BJ (cell line): ENCODE data around the gene SYT15. TPM values are rescaled to one million over a fixed set of nuclear protein-coding genes. Genes with fewer than 3 reads are reported as not detected.

Experiments
- CTCF ChIA-PET: fragments of 350-600 bp; formaldehyde crosslinking; extraction: SDS; loops from one replicate; lab custom pipeline; 2021; ENCODE audit warnings: antibody characterized with exemption, inconsistent platforms; lab: Yijun Ruan, JAX
- POLR2A ChIA-PET: fragments of 300-600 bp; sonication (Branson Sonifier 250); formaldehyde crosslinking; extraction: SDS; loops from one replicate; lab custom pipeline; 2021; ENCODE audit warnings: antibody characterized with exemption; lab: Charles Lee
- DNase-seq: peaks from one replicate; pipeline ENCODE4 v3.0.0-alpha.2; 2011; ENCODE audit warnings: low read depth
- H3K27me3 ChIP-seq: 2 replicates; pipeline ENCODE4 v1.6.0; 2011; ENCODE audit warnings: low read length; ENCODE audit not compliant: control insufficient read depth, insufficient read depth
- H3K36me3 ChIP-seq: 2 replicates; pipeline ENCODE4 v1.5.1; 2011; ENCODE audit warnings: low read length; ENCODE audit not compliant: control insufficient read depth, insufficient read depth
- H3K4me3 ChIP-seq: 2 replicates; pipeline ENCODE4 v1.5.1; 2011; ENCODE audit warnings: low read depth, mild to moderate bottlenecking, control low read depth, low read length
- polyA plus RNA-seq: library from polyadenylated mRNA; depleted of rRNA; stranded (reverse); fragments of >200 nt; gene quantifications from 2 replicates; pipeline ENCODE4 v1.2.3, GENCODE V29; 2011
- TF ChIP-seq, protein P1 (sequence below): IDR thresholded peaks from 2 replicates; pipeline ENCODE4 v1.5.1; 2011; ENCODE audit warnings: low read depth, mild to moderate bottlenecking, control low read depth, inconsistent platforms, low read length, moderate library complexity; ENCODE audit not compliant: insufficient read depth

SYT15 gene
- polyA plus RNA-seq, 1 experiment, result 2.3 TPM

GRCh38 chr10:46557319-46558121, 21.4 kb upstream of the SYT15 start:
- DNase-seq, result no peak
- CTCF ChIA-PET, result interaction anchor here (2.6 kb wide), 1 partner anchor 11 kb away, joined by 18 read pairs; no protein-coding TSS in a partner anchor
- peaks cover 33% of the 10 kb centered on the region for H3K27me3 ChIP-seq

DNA sequence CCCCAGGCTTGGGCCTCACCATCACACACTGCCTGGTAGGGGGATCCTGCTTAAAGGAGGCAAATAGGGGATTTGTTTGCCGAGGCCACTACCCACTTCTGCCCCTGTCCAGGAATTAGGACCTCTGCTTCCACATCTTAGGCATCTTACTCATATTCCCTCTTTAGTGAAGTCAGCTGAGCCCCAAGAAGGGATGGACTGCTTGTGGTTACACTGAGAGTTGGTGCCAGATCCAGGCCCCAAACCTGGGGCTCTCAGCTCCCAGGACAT, 20.9 kb upstream of the SYT15 start:
- no peak overlapping the region for H3K4me3 ChIP-seq
- ChIA-PET POLR2A (no interaction called here), CTCF (interaction anchor here (0.5 to 2.6 kb wide), 2 partner anchors 11 to 40 kb away, joined by 3 to 18 read pairs; no protein-coding TSS in a partner anchor)
- TF ChIP-seq, protein P1, sequence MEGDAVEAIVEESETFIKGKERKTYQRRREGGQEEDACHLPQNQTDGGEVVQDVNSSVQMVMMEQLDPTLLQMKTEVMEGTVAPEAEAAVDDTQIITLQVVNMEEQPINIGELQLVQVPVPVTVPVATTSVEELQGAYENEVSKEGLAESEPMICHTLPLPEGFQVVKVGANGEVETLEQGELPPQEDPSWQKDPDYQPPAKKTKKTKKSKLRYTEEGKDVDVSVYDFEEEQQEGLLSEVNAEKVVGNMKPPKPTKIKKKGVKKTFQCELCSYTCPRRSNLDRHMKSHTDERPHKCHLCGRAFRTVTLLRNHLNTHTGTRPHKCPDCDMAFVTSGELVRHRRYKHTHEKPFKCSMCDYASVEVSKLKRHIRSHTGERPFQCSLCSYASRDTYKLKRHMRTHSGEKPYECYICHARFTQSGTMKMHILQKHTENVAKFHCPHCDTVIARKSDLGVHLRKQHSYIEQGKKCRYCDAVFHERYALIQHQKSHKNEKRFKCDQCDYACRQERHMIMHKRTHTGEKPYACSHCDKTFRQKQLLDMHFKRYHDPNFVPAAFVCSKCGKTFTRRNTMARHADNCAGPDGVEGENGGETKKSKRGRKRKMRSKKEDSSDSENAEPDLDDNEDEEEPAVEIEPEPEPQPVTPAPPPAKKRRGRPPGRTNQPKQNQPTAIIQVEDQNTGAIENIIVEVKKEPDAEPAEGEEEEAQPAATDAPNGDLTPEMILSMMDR, result no peak
- H3K27me3 ChIP-seq, result peaks cover 33% of the 10 kb centered on the region
- no peak for DNase-seq
- no peaks in the 10 kb centered on the region for H3K36me3 ChIP-seq

More at GRCh38 chr10:46557319-46558121, 21.4 kb upstream of the SYT15 start:
- POLR2A ChIA-PET, result no interaction called here
- TF ChIP-seq, protein P1, result no peak
- no peak overlapping the region for H3K4me3 ChIP-seq
- no peaks in the 10 kb centered on the region for H3K36me3 ChIP-seq

DNA sequence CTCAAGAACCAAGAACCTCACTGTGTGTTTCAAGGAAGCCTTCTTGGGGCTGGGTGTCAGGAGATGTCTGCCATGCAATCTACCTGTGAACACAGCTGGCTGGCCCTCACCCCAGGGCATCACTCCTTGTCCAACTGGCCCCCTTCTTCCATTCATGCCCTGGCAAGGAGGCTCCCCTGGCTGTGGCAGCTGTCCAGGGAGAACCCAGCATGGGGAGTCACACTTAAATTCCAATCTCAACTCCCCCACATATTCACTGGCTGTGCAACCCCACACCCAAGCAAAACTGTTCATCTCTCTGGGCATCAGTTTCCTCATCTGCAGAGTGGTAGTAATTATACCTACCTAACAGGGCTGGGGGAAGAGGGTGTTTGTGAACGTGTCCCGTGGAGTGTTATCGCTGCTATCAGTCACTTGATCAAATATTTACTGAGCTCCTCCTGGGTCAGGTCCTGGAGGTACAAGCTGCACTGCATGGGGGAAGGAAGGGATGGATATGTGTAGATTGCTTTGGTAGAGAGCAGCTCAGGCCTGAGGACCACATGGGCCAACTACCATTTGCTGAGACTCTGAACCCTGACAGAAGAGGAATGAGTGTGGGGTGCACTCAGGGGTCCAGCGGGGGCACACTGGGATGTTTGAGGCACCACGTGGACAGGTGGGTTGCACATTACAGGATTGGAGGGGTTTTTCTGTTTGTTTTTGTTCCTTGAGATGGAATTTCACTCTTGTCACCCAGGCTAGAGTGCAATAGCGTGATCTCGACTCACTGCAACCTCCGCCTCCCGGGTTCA, 20.3 kb upstream of the SYT15 start:
- Histone ChIP-seq H3K4me3 (no peak overlapping the region), H3K36me3 (no peaks in the 10 kb centered on the region), H3K27me3 (peaks cover 31% of the 10 kb centered on the region)
- POLR2A ChIA-PET, result no interaction called here
- TF ChIP-seq, protein P1, result no peak
- CTCF ChIA-PET, result interaction anchor here (0.5 to 2.6 kb wide), 2 partner anchors 12 to 40 kb away, joined by 3 to 18 read pairs; no protein-coding TSS in a partner anchor
- no peak for DNase-seq

GRCh38 chr10:46559231-46559671, 19.7 kb upstream of the SYT15 start:
- no peaks in the 10 kb centered on the region for H3K36me3 ChIP-seq
- no peak overlapping the region for H3K4me3 ChIP-seq
- peaks cover 31% of the 10 kb centered on the region for H3K27me3 ChIP-seq
- TF ChIP-seq, protein P1, result no peak
- POLR2A ChIA-PET, result no interaction called here
- CTCF ChIA-PET, result interaction anchor here (2.6 kb wide), 1 partner anchor 12 kb away, joined by 18 read pairs; no protein-coding TSS in a partner anchor
- no peak for DNase-seq

- no peaks in the 10 kb centered on the region for H3K36me3 ChIP-seq
- DNase-seq, result no peak
- peaks cover 29% of the 10 kb centered on the region for H3K27me3 ChIP-seq
- TF ChIP-seq, protein P1, result no peak
- no peak overlapping the region for H3K4me3 ChIP-seq
- ChIA-PET POLR2A (no interaction called here), CTCF (interaction anchor here (1.1 to 1.4 kb wide), 3 partner anchors 15 to 331 kb away, joined by 4 to 5 read pairs (median 4); no protein-coding TSS in a partner anchor)
These were observed 18.5 kb upstream of the SYT15 start for GRCh38 chr10:46560381-46560780.
